WTC11 (cell line): Measurements from ENCODE around the gene EHBP1. TPM values are rescaled to one million over a fixed set of nuclear protein-coding genes. Genes with fewer than 3 reads are reported as not detected.

Source experiments
- ATAC-seq: fragments of 200-7000 bp; cut with Tn5 transposase; 2 replicates; pipeline ENCODE4 v1.10.0; 2021; ENCODE audit warnings: mild to moderate bottlenecking, moderate library complexity
- CTCF ChIA-PET: fragments of 300-600 bp; sonication (Branson Sonifier 250); formaldehyde crosslinking; loops from one replicate; lab custom pipeline; 2021; ENCODE audit warnings: antibody characterized with exemption; lab: Charles Lee
- POLR2A ChIA-PET: fragments of 350-600 bp; sonication (Branson Sonifier 250); formaldehyde crosslinking; loops from one replicate; lab custom pipeline; 2021; ENCODE audit warnings: antibody characterized with exemption; lab: Charles Lee
- DNase-seq: peaks from one replicate; pipeline ENCODE4 v3.0.0; 2021; ENCODE audit warnings: low spot score
- H3K27ac Mint-ChIP-seq: 2 replicates; pipeline ENCODE4 v1.8.0; 2021; ENCODE audit warnings: mixed read lengths
- H3K27me3 Mint-ChIP-seq: 2 replicates; pipeline ENCODE4 v1.8.0; 2021; ENCODE audit warnings: low read depth, mild to moderate bottlenecking, moderate library complexity, mixed read lengths
- H3K36me3 Mint-ChIP-seq: 2 replicates; pipeline ENCODE4 v1.8.0; 2021; ENCODE audit warnings: mixed read lengths
- H3K4me1 Mint-ChIP-seq: 2 replicates; pipeline ENCODE4 v1.8.0; 2022; ENCODE audit warnings: mixed read lengths
- H3K4me3 Mint-ChIP-seq: 2 replicates; pipeline ENCODE4 v1.8.0; 2021; ENCODE audit warnings: mild to moderate bottlenecking, moderate library complexity, mixed read lengths
- H3K9me3 Mint-ChIP-seq: 2 replicates; pipeline ENCODE4 v1.8.0; 2021; ENCODE audit warnings: mixed read lengths
- ARID4B ChIP-seq: sonication (generic); formaldehyde crosslinking; IDR thresholded peaks from 2 replicates; pipeline ENCODE4 v1.8.0; 2023; ENCODE audit warnings: missing genetic modification reagents, mild to moderate bottlenecking, borderline replicate concordance
- ATF3 ChIP-seq: sonication (generic); formaldehyde crosslinking; conservative IDR thresholded peaks from 2 replicates; pipeline ENCODE4 v1.8.1; 2022; ENCODE audit warnings: mild to moderate bottlenecking, missing genetic modification reagents
- CREB1 ChIP-seq: sonication (generic); formaldehyde crosslinking; IDR thresholded peaks from 2 replicates; pipeline ENCODE4 v1.8.0; 2023; ENCODE audit warnings: mild to moderate bottlenecking, missing genetic modification reagents
- CTCF ChIP-seq: fragments of 200-600 bp; IDR thresholded peaks from 2 replicates; pipeline ENCODE4 v1.8.0; 2022; ENCODE audit warnings: antibody characterized with exemption
- E2F5 ChIP-seq: sonication (generic); formaldehyde crosslinking; IDR thresholded peaks from 2 replicates; pipeline ENCODE4 v1.8.1; 2022; ENCODE audit warnings: mild to moderate bottlenecking, moderate library complexity, missing genetic modification reagents
- ESRRA ChIP-seq: sonication (generic); formaldehyde crosslinking; IDR thresholded peaks from 2 replicates; pipeline ENCODE4 v1.8.1; 2022; ENCODE audit warnings: mild to moderate bottlenecking, missing genetic modification reagents, borderline replicate concordance
- FOXP1 ChIP-seq: sonication (generic); formaldehyde crosslinking; IDR thresholded peaks from 2 replicates; pipeline ENCODE4 v1.8.0; 2022; ENCODE audit warnings: missing genetic modification reagents, mild to moderate bottlenecking, moderate library complexity, borderline replicate concordance
- HMGA2 ChIP-seq: fragments of 250-450 bp; sonication (Bioruptor Pico); IDR thresholded peaks from 2 replicates; pipeline ENCODE4 v1.4.0; 2021; ENCODE audit warnings: mild to moderate bottlenecking, moderate library complexity
- JUN ChIP-seq: sonication (generic); formaldehyde crosslinking; IDR thresholded peaks from 2 replicates; pipeline ENCODE4 v1.8.0; 2023; ENCODE audit warnings: mild to moderate bottlenecking, missing genetic modification reagents
- KAT7 ChIP-seq: sonication (generic); formaldehyde crosslinking; IDR thresholded peaks from 2 replicates; pipeline ENCODE4 v1.8.1; 2023; ENCODE audit warnings: missing genetic modification reagents, mild to moderate bottlenecking, borderline replicate concordance
- MXD4 ChIP-seq: fragments of 250-450 bp; sonication (Bioruptor Pico); IDR thresholded peaks from 2 replicates; pipeline ENCODE4 v1.8.0; 2021; ENCODE audit warnings: mild to moderate bottlenecking, moderate library complexity, borderline replicate concordance
- MYBL2 ChIP-seq: sonication (generic); formaldehyde crosslinking; IDR thresholded peaks from 2 replicates; pipeline ENCODE4 v1.8.1; 2023; ENCODE audit warnings: mild to moderate bottlenecking, moderate library complexity, missing genetic modification reagents
- NFATC4 ChIP-seq: fragments of 250-450 bp; sonication (Bioruptor Pico); IDR thresholded peaks from 2 replicates; pipeline ENCODE4 v1.9.0; 2021; ENCODE audit warnings: mild to moderate bottlenecking
- NFE2L1 ChIP-seq: sonication (generic); formaldehyde crosslinking; IDR thresholded peaks from 2 replicates; pipeline ENCODE4 v1.8.1; 2023; ENCODE audit warnings: missing genetic modification reagents
- NR2C2 ChIP-seq: sonication (generic); formaldehyde crosslinking; IDR thresholded peaks from 2 replicates; pipeline ENCODE4 v1.8.0; 2022; ENCODE audit warnings: mild to moderate bottlenecking, missing genetic modification reagents
- OVOL2 ChIP-seq: fragments of 250-450 bp; sonication (Bioruptor Pico); IDR thresholded peaks from 2 replicates; pipeline ENCODE4 v1.9.0; 2021; ENCODE audit warnings: mild to moderate bottlenecking, borderline replicate concordance
- RELA ChIP-seq: sonication (generic); formaldehyde crosslinking; IDR thresholded peaks from 2 replicates; pipeline ENCODE4 v1.8.1; 2022; ENCODE audit warnings: missing genetic modification reagents, mild to moderate bottlenecking, borderline replicate concordance
- SMAD3 ChIP-seq: sonication (generic); formaldehyde crosslinking; IDR thresholded peaks from 2 replicates; pipeline ENCODE4 v1.8.0; 2022; ENCODE audit warnings: missing genetic modification reagents, mild to moderate bottlenecking, borderline replicate concordance
- TCF7 ChIP-seq: sonication (generic); formaldehyde crosslinking; IDR thresholded peaks from 2 replicates; pipeline ENCODE4 v1.8.0; 2022; ENCODE audit warnings: mild to moderate bottlenecking, low read depth, missing genetic modification reagents, moderate library complexity
- ZBTB21 ChIP-seq: sonication (generic); formaldehyde crosslinking; IDR thresholded peaks from 2 replicates; pipeline ENCODE4 v1.8.1; 2023; ENCODE audit warnings: mild to moderate bottlenecking, missing genetic modification reagents, borderline replicate concordance
- ZNF232 ChIP-seq: sonication (generic); formaldehyde crosslinking; IDR thresholded peaks from 2 replicates; pipeline ENCODE4 v1.8.0; 2022; ENCODE audit warnings: mild to moderate bottlenecking, missing genetic modification reagents
- ZNF263 ChIP-seq: sonication (generic); formaldehyde crosslinking; IDR thresholded peaks from 2 replicates; pipeline ENCODE4 v1.8.1; 2022; ENCODE audit warnings: low read depth, mild to moderate bottlenecking, moderate library complexity, missing genetic modification reagents
- ZNF425 ChIP-seq: fragments of 250-450 bp; sonication (Bioruptor Pico); conservative IDR thresholded peaks from 2 replicates; pipeline ENCODE4 v1.9.0; 2021; ENCODE audit warnings: mild to moderate bottlenecking
- total RNA-seq: library from RNA; stranded (reverse); gene quantifications from 3 replicates; pipeline ENCODE4 v1.2.3, GENCODE V29; 2021

Gene EHBP1
- total RNA-seq, 1 experiment from 2014 or later: 36.4 TPM

- Mint-ChIP-seq H3K36me3 (no peaks in the 10 kb centered on the region), H3K4me1 (no peaks in the 10 kb centered on the region), H3K4me3 (no peak overlapping the region), H3K27me3 (no peaks in the 10 kb centered on the region), H3K27ac (no peak overlapping the region), H3K9me3 (no peaks in the 10 kb centered on the region)
- no peak for TF ChIP-seq MXD4 (CRISPR knock-in tag)
- TF ChIP-seq CTCF: no peak
- no peak for TF ChIP-seq NR2C2 (CRISPR knock-in tag)
- no peak for TF ChIP-seq FOXP1
- no peak for TF ChIP-seq ARID4B (CRISPR knock-in tag)
- no peak for TF ChIP-seq RELA (CRISPR knock-in tag)
- TF ChIP-seq ZNF232 (CRISPR knock-in tag): no peak
- no peak for TF ChIP-seq HMGA2
- TF ChIP-seq TCF7 (CRISPR knock-in tag): no peak
- TF ChIP-seq MYBL2 (CRISPR knock-in tag): no peak
- no peak for TF ChIP-seq JUN (CRISPR knock-in tag)
- TF ChIP-seq SMAD3 (CRISPR knock-in tag): no peak
- TF ChIP-seq ESRRA: no peak
- no peak for TF ChIP-seq CREB1 (CRISPR knock-in tag)
- TF ChIP-seq ZBTB21 (CRISPR knock-in tag): no peak
- ATAC-seq (no peak), DNase-seq (no peak)
- ChIA-PET CTCF (no interaction called here), POLR2A (no interaction called here)
Observed at GRCh38 chr2:63029058-63029457, 323.5 kb downstream of the EHBP1 start.

GRCh38 chr2:63034526-63034925 lies 329.0 kb downstream of the EHBP1 start:
- Mint-ChIP-seq H3K27ac (no peak overlapping the region), H3K4me3 (no peak overlapping the region), H3K9me3 (no peaks in the 10 kb centered on the region), H3K27me3 (peaks cover 11% of the 10 kb centered on the region), H3K4me1 (peaks cover 11% of the 10 kb centered on the region), H3K36me3 (no peaks in the 10 kb centered on the region)
- TF ChIP-seq NFE2L1 (CRISPR knock-in tag) (no peak), E2F5 (CRISPR knock-in tag) (no peak), KAT7 (no peak), NR2C2 (CRISPR knock-in tag) (no peak), NFATC4 (CRISPR knock-in tag) (no peak), ATF3 (no peak), ESRRA (no peak), ZNF263 (CRISPR knock-in tag) (no peak), OVOL2 (CRISPR knock-in tag) (no peak), ZNF425 (CRISPR knock-in tag) (no peak)
- ChIA-PET CTCF (interaction anchor here (0.9 kb wide), 1 partner anchor 11 kb away, joined by 3 read pairs; no protein-coding TSS in a partner anchor), POLR2A (interaction anchor here (0.9 kb wide), 1 partner anchor 9 kb away, joined by 6 read pairs; no protein-coding TSS in a partner anchor)
- no peak for DNase-seq
- ATAC-seq: no peak
